Measurements from ENCODE around the gene DYDC2.
"Not testable (repeated sequence)": the region's sequence is repeated elsewhere in the genome, so short reads cannot be mapped to it uniquely, and the experiment has no call there.

DYDC2 gene, protein sequence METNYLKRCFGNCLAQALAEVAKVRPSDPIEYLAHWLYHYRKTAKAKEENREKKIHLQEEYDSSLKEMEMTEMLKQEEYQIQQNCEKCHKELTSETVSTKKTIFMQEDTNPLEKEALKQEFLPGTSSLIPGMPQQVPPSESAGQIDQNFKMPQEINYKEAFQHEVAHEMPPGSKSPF

DNA sequence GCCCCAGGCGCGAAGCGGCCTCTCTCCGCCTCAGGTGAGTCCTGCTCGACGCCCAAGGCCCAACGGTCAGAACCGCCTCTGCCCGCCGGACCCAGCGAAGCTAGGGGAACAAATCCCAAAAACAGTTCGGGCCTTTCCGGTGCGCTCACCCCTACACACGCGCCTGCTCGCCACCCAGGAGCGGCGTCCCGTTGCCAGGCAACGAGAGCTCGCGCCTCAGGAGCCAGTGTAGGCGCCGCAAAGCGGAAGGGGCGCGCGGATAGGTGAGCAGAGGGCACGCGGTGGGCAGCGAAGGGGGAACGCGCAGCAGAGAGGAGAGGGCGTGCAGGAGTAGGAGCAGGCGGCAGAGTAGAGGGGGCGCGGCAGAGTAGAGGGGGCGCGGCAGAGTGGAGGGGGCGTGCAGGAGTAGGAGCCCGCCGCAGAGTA, at the start of gene DYDC2, which contains the start of gene DYDC1:
DYDC2 (plus strand) TSS at position 219 of the 426 bp plus-strand sequence. CDS start 5,663 bp downstream, outside the sequence.
DYDC1 (minus strand) TSS at position 193 of the 426 bp plus-strand sequence. CDS start 4,154 bp downstream, outside the sequence.
- DNase-seq, result peak; percentile 61 to 74 (median 62)

DNA sequence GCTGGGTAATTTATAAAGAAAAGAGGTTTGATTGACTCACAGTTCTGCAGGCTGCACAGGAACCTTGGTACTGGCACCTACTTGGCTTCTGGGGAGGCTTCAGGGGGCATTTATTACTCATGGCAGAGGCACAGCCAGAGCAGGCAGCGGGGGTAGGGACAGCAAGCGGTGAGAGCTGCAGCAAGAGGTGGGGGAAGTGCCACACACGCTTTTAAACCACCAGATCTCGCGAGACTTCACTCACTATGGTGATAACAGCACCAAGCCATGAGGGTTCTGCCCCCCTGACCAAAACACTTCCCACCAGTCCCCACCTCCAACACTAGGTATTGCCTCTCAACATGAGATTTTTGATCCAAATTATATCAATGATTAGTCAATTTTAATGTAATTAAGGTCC, 43.1 kb upstream of the DYDC2 start:
- no peak for DNase-seq

DNA sequence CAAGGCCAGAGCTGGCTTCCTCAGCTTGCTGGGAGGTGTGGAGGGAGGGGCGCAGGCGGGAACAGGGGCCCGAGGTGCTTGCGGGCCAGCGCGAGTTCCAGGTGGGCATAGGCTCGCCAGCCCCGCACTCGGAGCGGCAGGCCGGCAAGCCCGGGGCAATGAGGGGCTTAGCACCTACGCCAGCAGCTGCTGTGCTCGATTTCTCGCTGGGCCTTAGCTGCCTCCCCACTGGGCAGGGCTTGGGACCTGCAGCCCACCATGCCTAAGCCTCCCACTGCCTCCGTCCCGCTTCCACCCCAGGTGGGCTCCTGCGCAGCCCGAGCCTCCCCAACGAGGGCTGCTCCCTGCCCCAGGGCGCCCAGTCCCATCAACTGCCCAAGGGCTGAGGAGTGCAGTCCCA, 41.2 kb upstream of the DYDC2 start:
- DNase-seq, result no peak

DNA sequence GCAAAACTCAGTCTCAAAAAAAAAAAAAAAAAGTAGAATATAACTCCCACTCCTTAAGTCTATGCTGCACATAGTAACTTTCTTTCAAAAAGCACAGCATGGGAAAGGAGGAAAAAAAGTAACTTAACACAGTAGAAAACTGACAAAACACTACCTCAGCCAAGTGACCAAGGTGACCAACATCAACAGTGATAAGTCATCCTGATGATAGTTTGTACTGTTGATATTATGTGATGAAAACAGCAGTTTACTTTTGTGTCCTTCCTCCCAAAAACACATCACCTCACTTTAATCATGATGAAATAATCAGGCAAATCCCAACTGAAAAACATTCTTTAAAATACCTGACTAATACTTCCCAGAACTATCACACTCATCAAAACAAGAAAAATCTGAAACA, 37.8 kb upstream of the DYDC2 start:
- DNase-seq, result no peak

DNA sequence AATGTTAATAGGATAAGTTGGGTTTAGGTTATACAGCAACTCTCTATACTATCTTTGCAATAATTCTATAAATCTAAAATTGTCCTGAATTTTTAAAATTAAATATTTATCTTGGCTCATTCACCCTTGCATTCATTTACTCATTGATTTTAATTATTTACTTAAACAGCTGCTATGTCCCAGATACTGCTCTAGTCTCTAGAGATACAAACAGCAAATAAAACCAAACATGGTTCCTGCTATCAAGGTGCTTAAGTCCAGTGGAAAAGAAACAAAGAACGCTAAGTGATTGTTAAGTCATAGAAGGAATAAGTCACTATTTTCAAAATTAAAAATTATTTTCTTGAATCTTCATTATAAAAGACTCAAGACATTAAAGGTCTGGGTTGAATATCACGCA, 37.3 kb upstream of the DYDC2 start:
- no peak for DNase-seq

DNA sequence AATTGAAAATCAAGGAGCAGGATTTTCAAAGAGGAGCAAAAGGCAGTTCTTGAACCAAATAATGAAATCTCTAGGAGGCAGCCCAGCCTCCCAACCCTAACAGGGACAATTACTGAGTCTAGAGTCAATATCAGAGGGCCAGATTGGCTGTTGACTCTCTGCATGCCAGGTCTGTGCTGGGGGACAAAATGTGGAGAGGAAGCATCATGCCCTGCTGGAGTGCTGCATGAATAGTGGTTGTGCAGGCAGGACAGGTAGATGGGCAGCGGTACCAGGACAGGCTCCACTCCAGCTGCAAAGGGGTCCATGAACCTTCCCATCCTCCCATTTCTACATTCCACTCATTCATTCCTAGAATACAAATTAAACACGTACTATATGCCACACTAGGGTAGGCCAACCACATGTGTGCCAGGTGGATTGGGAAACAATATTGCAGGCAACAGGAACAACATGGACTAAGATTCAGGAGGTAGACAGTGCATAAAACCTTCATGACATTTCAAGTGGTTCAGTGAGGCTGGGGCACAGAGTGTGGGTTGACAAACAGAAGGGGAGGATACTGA, 36.8 kb upstream of the DYDC2 start:
- no peak for DNase-seq

DNA sequence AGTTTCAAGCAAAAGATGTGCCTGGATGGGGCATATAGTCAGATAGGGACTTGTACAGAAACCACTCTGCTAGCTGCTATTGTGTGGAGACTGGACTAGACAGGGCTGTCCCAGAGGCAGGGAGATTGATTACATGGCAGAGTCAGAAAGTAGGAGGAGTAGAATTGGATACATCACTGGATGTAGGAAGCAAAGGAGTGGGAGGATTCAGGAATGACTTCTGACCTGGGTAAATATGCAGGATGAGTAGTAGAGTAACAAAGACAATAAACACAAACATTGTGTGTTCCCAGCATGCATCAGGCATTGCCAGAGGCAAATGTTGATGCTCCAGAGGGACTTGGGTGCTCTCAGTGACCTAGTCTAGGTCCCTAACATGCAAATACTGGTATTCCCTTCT, 36.2 kb upstream of the DYDC2 start:
- DNase-seq, result no peak

DNA sequence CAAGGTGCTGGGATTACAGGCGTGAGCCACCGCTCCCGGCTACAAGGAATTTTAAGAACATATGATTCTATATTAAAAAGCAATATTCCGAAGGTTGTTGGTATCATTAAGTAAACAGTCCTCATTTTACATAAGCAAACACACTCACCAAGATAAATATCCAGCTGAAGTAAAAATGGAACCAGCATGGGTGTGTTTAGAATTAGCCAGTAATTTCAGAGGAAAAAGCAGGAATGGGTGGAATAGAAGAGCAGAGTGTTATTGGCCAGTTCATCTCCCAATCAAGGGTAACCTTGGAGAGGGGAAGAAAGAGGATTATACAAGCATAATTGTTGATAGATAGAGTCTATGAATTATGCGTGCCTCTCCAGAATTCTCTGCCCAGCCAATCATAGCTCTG, 35.4 kb upstream of the DYDC2 start:
- no peak for DNase-seq

DNA sequence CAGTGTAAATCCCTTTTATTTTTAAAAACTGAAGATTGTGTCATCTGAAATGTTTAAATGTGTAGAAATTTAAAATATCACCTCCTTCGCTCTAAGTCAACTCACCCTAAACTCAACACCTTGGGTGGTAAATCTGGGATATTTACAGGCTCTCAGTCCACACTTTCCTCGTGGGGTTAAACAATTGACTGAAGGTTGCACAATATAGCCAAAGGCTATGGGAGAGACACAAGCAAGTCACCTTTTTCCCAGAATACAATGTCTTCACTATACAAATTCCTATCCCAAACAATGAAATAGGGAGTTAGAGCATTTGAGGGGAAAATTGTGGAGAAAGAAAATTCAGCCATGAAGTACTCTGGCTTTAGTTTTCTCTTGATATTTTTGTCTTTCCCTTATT, 34.4 kb upstream of the DYDC2 start:
- no peak for DNase-seq

DNA sequence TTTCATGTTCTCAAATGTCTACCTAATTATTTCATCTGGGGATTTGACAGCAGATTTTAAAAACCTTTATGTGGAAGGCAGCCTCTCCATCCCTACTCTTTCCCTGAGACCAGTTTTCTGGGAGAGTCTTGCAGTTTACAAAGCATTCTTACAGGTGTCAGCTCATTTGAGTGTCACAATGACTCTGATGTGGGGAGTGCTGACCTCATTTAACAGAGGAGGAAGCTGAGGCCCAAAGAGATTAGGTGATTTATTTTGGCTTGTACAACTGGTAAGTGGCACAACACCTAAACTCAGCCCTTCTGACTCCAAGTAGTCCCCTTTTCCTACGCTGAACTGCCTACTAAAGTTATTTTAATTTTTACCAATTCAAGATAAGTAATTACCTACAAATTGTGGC, 33.9 kb upstream of the DYDC2 start:
- no peak for DNase-seq

DNA sequence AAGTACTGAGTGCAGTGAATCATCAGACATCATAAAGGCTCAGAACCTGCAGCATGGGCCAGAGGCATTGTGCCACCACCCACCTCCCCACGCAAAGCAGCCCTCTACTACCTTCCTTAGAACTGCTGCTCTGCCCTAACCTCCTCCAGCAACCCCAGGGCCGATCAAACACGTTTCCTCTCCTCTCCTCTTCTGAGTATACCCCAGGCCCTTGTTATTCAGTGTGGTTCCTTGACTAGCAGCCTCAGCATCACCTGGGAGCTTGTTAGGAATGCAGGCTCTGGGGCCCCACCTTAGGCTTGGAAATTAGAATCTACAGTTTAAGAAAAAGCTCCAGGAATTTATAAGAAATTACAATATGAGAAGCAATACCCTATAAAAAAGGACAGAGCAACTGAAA, 33.3 kb upstream of the DYDC2 start:
- no peak for DNase-seq

DNA sequence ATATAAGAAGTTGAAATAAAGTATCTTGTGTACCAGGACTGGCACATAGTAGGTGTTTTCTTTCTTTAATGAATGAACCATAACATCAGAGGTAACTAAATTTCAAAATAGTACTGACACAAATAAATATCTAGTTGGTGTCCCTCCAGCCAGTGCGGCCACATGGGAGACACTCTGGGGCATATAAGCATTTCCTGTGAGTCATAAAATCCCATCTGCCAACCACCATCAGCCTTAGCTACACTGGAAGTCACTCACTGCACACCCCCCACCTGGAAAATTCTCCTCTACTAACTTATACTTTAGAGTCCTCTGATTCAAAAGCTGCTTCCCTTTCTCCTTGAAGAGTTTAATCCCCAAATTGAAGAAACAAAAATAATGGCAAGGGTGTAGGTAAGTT, 32.5 kb upstream of the DYDC2 start:
- peak in 1 of 3 donors; percentile 12 for DNase-seq

DNA sequence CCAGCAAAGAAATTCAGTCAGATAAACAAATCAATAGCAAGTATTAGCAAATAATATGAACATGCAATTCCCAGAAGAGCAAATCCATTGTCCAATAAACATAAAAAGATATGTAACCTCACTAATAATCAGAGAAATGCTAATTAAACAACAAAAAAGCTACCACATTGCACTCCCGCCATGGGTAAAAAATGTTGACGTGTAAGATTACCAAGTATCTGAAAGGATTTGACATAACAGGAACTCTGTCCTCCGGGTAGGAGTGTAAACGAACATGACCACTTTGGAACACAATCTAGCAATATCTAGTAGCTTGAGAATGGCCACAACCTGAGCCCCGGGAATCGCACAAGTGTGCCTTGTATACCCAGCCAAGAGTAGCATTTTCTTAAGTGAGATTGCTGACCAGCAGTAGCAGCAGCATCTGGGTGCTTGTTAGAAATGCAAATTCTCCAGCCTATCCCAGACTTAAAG, 31.7 kb upstream of the DYDC2 start:
- DNase-seq, result no peak

DNA sequence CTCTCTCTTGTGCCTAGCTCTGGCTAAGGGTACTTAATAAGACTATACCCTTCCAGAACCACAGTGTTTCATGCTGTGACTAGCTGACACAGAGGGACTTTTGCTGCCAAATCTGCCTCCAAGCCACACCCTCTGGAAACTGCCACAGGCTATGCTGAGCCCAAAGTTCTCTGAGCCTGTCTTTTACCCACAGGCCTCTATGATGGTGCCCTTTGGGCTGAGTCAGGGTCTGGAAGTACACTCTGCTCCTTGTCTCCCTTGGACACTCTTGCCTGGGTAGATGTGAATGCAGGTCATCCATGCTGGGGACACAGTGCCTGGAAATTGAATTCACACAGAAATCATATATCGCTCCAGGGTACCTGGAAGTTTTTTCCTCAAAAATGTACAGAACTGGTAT, 22.6 kb upstream of the DYDC2 start:
- no peak for DNase-seq

DNA sequence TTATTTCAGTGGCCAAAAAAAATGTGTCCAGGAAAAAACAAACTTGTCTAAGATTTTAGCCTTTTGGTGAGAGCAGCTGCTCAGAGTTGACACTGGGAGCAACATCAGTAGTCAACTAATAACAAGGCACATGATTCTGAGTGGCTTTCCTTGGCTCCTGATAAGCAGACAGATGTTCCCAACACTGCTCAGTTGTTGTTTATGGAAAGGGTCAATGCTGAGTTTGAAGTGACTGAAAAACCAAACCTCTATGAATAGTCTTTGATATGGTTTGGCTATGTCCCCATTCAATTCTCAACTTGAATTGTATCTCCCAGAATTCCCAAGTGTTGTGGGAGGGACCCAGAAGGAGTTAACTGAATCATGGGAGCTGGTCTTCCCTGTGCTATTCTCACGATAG, 12.3 kb upstream of the DYDC2 start:
- DNase-seq, result peak in 1 of 3 donors; percentile 8

DNA sequence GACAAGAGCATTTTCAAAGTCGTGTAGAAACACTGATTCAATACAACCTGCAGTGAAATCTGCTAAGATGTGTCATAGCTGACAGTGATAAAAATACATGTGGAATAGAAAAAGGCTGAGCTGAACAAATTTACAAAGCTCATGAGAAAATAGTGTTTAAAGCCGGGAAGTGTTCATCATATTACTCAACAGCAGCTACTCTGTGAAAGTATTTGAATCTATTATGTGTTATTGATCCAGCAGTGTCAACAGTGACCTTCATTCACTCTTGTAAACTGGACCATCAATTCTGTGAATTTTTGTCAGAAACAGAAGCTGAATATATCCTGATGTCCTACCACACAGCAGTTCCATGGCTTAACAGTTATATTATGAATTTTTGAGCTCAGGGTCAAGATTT, 11.7 kb upstream of the DYDC2 start:
- DNase-seq, result no peak

DNA sequence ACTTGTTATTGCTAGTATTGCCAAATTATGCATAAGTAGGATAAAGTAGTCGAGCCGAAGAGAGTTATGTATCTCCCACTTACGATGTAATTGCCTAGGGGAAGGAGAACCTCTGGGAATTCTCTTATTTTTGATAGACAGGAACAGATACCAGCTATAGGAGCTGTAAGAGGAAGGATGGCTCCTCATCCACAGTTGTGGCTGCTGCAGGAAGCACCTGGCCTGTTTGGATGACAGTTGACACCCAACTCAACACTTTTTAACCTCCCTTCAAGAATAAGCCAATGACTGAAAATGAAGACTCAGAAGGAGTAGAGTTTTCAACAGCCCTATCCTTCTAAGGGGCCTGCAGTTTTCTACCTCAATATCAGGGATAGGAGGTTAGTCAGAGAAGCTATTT, 6.3 kb upstream of the DYDC2 start:
- DNase-seq, result no peak

DNA sequence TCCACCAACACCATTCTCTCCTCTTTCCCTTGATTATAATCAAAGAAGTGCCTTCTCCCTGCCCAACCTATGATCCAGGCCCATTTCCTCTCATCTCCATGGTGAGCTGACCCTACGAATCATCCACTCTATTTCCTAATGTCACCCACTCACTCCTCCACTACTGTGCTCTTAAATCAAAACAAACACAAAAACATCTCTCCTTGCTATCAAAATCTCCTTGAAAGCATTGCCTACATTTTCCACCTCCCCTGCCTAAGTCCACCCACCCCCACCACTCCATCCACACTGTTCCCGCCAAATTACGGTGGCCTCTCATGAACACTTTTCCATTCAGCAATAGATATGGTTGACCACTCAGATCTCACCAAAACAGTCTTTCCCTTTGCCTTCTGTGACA, 5.4 kb upstream of the DYDC2 start:
- DNase-seq, result peak; percentile 43 to 50 (median 43)

DNA sequence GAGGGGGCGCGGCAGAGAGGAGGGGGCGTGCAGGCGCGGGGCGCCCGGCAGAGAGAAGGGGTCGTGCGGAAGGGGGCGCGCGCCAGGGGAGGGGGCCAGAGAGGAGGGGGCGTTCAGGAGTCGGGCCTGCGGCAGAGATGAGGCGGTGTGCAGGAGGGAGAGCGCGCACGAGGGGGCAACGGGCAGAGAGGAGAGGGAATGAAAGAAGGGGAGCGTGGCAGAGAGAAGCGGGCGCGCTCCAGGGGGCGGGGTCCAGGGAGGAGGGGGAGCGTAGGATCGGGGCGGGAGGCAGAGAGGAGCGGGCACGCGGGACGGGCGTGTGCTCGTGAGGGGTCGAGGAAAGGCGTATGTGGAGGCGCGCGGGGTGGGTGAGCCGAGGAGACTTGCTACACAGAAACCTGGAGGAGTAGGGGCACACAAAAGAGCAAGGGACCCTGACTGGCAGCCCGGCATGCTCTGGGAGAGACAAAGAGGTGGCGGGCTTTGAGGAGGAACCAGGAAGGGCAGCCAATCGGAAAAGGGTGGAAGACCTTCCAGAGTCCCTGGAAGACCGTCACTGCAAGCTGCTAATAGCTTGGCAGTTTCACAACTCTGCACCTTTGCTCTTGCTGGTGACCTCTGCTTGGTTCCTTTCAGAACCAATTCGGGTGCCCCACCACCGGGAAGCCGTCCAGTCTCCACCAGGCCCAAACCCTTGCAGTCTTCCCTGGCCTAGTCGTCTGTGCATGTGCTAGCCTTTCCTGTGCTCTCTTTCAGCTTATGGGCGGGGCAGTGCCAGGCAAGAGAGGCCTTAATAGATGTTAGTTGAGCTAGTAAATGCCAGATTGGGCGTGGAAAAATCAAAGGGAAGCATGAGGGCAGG, 639 bp downstream of the DYDC2 start:
- peak in 1 of 3 donors; percentile 18 for DNase-seq

DNA sequence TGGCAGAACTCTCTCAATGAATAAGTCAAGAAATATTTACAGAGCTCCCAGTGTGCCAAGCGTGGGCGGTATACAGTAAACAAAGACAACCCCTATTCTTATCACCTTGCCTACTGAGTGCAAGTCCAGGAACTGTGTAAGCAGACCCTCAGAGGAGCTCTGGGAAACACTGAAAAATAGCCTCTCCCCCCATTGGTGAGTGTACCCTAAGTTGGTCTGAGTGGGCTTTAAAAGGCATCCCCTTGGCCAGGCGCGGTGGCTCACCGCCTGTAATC, 1.2 kb downstream of the DYDC2 start:
- no peak for DNase-seq

DNA sequence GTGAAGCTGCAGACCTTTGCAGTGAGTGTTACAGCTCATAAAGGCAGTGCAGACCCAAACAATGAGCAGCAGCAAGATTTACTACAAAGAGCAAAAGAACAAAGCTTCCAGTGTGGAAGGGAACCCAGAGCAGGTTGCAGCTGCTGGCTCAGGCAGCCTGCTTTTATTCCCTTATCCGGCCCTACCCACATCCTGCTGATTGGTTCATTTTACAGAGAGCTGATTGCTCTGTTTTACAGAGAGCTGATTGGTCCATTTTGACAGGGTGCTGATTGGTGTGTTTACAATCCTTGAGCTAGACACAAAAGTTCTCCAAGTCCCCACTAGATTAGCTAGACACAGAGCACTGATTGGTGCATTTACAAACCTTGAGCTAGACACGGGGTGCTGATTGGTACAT, 2.3 kb downstream of the DYDC2 start:
- DNase-seq, result not testable (repeated sequence)

DNA sequence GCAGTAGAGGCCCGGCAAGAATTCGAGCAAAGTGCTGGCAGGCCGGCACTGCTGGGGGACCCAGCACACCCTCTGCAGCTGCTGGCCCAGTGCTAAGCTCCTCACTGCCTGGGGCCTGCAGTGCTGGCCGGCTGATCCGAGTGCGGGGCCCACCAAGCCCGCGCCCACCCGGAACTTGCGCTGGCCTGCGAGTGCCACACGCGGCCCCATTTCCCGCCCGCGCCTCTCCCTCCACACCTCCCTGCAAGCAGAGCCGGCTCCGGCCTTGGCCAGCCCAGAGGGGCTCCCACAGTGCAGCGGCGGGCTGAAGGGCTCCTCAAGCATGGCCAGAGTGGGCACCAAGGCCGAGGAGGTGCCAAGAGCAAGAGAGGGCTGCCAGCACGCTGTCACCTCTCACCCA, 3.1 kb downstream of the DYDC2 start:
- DNase-seq, result no peak

DNA sequence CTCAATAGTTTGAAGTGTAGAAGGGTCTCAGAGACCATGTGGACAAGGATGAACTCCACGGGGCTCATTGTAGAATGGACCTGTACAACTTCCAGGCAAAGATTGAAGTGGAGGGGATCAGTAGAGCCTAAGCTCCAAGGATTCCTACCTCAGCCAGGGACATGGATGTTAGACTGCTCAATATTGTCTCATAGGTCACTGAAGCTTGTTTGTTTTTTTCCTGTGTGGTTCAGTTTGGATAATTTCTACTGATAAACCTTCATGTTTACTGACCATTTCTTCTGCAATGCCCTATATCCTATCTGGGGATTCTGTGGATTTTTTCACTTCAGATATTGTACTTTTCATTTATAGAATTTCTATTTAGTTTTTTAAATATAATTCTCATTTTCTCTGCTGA, 8.9 kb downstream of the DYDC2 start:
- DNase-seq, result no peak

DNA sequence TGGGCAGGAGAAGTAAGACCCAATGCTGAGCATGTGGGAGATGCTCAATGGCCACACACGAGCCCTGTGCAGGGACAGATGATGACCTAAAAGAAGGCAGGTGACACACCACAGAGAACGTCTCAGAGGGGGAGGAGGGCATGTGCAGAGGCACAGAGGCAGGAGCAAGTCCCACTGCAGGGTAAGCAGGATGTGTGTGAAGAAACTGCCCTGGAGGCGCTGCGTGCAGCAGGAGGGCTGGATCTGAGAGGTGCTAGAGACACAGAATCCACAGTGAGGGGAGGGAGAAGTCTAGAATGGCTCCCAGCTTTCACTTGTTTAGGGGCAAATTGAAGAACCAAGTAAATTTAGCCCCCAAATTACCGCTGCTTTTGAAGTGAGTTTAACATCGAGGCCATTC, 14.9 kb downstream of the DYDC2 start:
- no peak for DNase-seq
